GM12878 (cell line): Measurements from ENCODE around the gene MYBPC2. TPM values are rescaled to one million over a fixed set of nuclear protein-coding genes. Genes with fewer than 3 reads are reported as not detected.

Source experiments
- GABPA ChIP-seq: IDR thresholded peaks from 2 replicates; pipeline ENCODE4 v1.6.1; 2014; ENCODE audit warnings: antibody characterized with exemption, low read depth, mild to moderate bottlenecking, inconsistent platforms
- GATAD2B ChIP-seq: fragments of 450-650 bp; conservative IDR thresholded peaks from 2 replicates; pipeline ENCODE4 v1.6.1; 2017; ENCODE audit warnings: low read depth, mild to moderate bottlenecking, moderate library complexity
- IKZF1 ChIP-seq: fragments of 450-650 bp; conservative IDR thresholded peaks from 2 replicates; pipeline ENCODE4 v1.6.1; 2017; ENCODE audit warnings: antibody characterized with exemption, mild to moderate bottlenecking
- IRF5 ChIP-seq: fragments of 450-650 bp; IDR thresholded peaks from 2 replicates; pipeline ENCODE4 v1.6.1; 2017; ENCODE audit warnings: borderline replicate concordance
- KLF5 ChIP-seq: fragments of 450-650 bp; IDR thresholded peaks from 2 replicates; pipeline ENCODE4 v1.6.1; 2014; ENCODE audit warnings: mild to moderate bottlenecking; ENCODE audit not compliant: partially characterized antibody
- MLLT1 ChIP-seq: fragments of 450-650 bp; IDR thresholded peaks from 2 replicates; pipeline ENCODE4 v1.6.1; 2016; ENCODE audit warnings: mild to moderate bottlenecking
- MXI1 ChIP-seq: fragments of 150-350 bp; IDR thresholded peaks from 2 replicates; pipeline ENCODE4 v1.6.1; 2011; ENCODE audit warnings: low read depth, mild to moderate bottlenecking, inconsistent platforms, low read length, improper control_type of control experiment
- RAD51 ChIP-seq: fragments of 450-650 bp; IDR thresholded peaks from 2 replicates; pipeline ENCODE4 v1.6.1; 2016; ENCODE audit warnings: moderate library complexity, mild to moderate bottlenecking, inconsistent platforms
- REST ChIP-seq: IDR thresholded peaks from 2 replicates; pipeline ENCODE4 v1.6.1; 2012; ENCODE audit warnings: mild to moderate bottlenecking, low read depth, low read length
- SMARCA5 ChIP-seq: fragments of 450-650 bp; IDR thresholded peaks from 2 replicates; pipeline ENCODE4 v1.6.1; 2017; ENCODE audit warnings: mild to moderate bottlenecking
- SP1 ChIP-seq: IDR thresholded peaks from one replicate; pipeline ENCODE4 v1.6.1; 2011; ENCODE audit warnings: low read depth, low read length
- TAF1 ChIP-seq: IDR thresholded peaks from 2 replicates; pipeline ENCODE4 v1.6.1; 2011; ENCODE audit warnings: mild to moderate bottlenecking, low read depth, low read length, borderline replicate concordance
- YY1 ChIP-seq: IDR thresholded peaks from 2 replicates; pipeline ENCODE4 v1.6.1; 2011; ENCODE audit warnings: low read depth, mild to moderate bottlenecking, low read length
- ZBTB40 ChIP-seq: fragments of 450-650 bp; IDR thresholded peaks from 2 replicates; pipeline ENCODE4 v1.6.1; 2016; ENCODE audit warnings: mild to moderate bottlenecking, moderate library complexity, borderline replicate concordance
- polyA plus RNA-seq, 11 experiments: library from polyadenylated mRNA; depleted of rRNA in 4 of 11; unstranded in 6 of 11; stranded (reverse) in 5 of 11; fragments of >200 nt; fragmentation: Nextera tagmentation in 4 of 11; fragmentation: Illumina TruSeq in 1 of 11; extraction: Ambion mirVana in 4 of 11; extraction: Trizol in 1 of 11; gene quantifications; 1 replicate in 1 of 11; 2 replicates in 10 of 11; pipeline versions ENCODE4 v1.2.1 to v1.2.3, GENCODE V29; 2011 to 2016; ENCODE audit warnings: inconsistent platforms in 2 of 11, missing spikeins in 2 of 11, low read depth in 1 of 11
- total RNA-seq, 4 experiments: library from RNA; depleted of rRNA in 3 of 4; stranded (reverse); fragments of >200 nt in 3 of 4; fragmentation: Illumina TruSeq in 1 of 4; extraction: Trizol in 1 of 4; gene quantifications; 2 replicates each; pipeline versions ENCODE4 v1.2.1 to v1.2.3, GENCODE V29; 2013 to 2021

Gene MYBPC2
- total and polyA plus RNA-seq, 10 of the 15 experiments (the other 5 are each of a cell fraction or from before 2014, with no cell fraction given): 0.09 to 2.6 (median 0.61) TPM

GRCh38 chr19:50420808-50421207, 11.9 kb upstream of the MYBPC2 start (continued):
- no peak for TF ChIP-seq SP1
- TF ChIP-seq MXI1: no peak
- TF ChIP-seq GABPA: no peak
- TF ChIP-seq RAD51: no peak
- TF ChIP-seq KLF5: no peak
- TF ChIP-seq ZBTB40: 0 out of 2 replicates have a peak, but pooled peaks have one; percentile 15
- TF ChIP-seq IRF5: no peak
- TF ChIP-seq IKZF1: no peak
- no peak; the same call in 1 of the 2 replicates for TF ChIP-seq GATAD2B
- no peak for TF ChIP-seq TAF1
- peak; percentile 81 for TF ChIP-seq SMARCA5
- no peak for TF ChIP-seq MLLT1
- TF ChIP-seq YY1: no peak
- TF ChIP-seq REST: no peak
